ENCODE results near the gene ACSM4.

DNA sequence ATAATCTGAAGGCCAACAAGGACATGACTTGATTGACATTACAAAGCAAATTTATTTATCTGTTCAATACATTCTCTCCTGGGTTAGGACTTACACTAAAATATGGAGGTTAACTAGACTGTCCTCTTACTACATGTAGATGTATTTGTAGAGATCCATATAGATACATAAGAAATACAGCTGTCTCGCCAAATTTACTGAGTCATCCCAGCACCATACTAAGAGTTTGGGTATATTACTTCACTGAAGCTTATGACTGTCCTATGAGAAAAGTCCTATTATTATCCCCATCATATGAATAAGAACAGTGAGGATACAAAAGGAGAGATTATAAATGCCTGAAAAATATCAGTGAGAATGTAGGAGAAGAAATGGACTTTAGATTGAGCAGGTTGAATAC, 44.8 kb upstream of the ACSM4 start:
- TF ChIP-seq, protein P1, sequence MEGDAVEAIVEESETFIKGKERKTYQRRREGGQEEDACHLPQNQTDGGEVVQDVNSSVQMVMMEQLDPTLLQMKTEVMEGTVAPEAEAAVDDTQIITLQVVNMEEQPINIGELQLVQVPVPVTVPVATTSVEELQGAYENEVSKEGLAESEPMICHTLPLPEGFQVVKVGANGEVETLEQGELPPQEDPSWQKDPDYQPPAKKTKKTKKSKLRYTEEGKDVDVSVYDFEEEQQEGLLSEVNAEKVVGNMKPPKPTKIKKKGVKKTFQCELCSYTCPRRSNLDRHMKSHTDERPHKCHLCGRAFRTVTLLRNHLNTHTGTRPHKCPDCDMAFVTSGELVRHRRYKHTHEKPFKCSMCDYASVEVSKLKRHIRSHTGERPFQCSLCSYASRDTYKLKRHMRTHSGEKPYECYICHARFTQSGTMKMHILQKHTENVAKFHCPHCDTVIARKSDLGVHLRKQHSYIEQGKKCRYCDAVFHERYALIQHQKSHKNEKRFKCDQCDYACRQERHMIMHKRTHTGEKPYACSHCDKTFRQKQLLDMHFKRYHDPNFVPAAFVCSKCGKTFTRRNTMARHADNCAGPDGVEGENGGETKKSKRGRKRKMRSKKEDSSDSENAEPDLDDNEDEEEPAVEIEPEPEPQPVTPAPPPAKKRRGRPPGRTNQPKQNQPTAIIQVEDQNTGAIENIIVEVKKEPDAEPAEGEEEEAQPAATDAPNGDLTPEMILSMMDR (IDR thresholded peaks at IDR 0.05): no peak
- TF ChIP-seq POLR2A (IDR thresholded peaks at IDR 0.05): no peak
